Keratinocyte (primary cell): ENCODE measurements around the gene POLK. TPM values are rescaled to one million over a fixed set of nuclear protein-coding genes. Genes with fewer than 3 reads are reported as not detected.
A peak's percentile ranks its signal among the peaks of the same experiment; 100 is the strongest.

Experiments
- DNase-seq: peaks from one replicate; pipeline ENCODE4 v3.0.0-alpha.2; 2011; ENCODE audit warnings: low read depth, missing footprints, low spot score
- FAIRE-seq: peaks from 2 replicates; lab custom pipeline; 2011; peaks lifted over from hg19 to GRCh38; lab: Jason Lieb, UNC
- H2AFZ ChIP-seq: 2 replicates; pipeline ENCODE4 v1.6.0; 2012; ENCODE audit warnings: low read length, control low read depth, inconsistent platforms; ENCODE audit not compliant: control insufficient read depth
- H3K27ac ChIP-seq: 2 replicates; pipeline ENCODE4 v1.5.1; 2011; ENCODE audit warnings: low read length; ENCODE audit not compliant: control insufficient read depth, insufficient read depth
- H3K27me3 ChIP-seq: 3 replicates; pipeline ENCODE4 v1.6.0; 2011; ENCODE audit warnings: low read length; ENCODE audit not compliant: control insufficient read depth, insufficient read depth; ENCODE audit errors: extremely low read depth
- H3K36me3 ChIP-seq, 2 experiments: 2 replicates in 1 of 2; 3 replicates in 1 of 2; pipeline ENCODE4 v1.5.1; 2011; ENCODE audit warnings: low read length in 2 of 2, mild to moderate bottlenecking in 1 of 2; ENCODE audit not compliant: control insufficient read depth in 2 of 2, insufficient read depth in 2 of 2; ENCODE audit errors: extremely low read depth in 1 of 2
- H3K4me1 ChIP-seq: 3 replicates; pipeline ENCODE4 v1.5.1; 2011; ENCODE audit warnings: low read length; ENCODE audit not compliant: control insufficient read depth, insufficient read depth; ENCODE audit errors: extremely low read depth
- H3K4me2 ChIP-seq: 3 replicates; pipeline ENCODE4 v1.6.0; 2011; ENCODE audit warnings: low read depth, low read length; ENCODE audit not compliant: control insufficient read depth, insufficient read depth; ENCODE audit errors: extremely low read depth
- H3K4me3 ChIP-seq, 3 experiments: fragments of 200-600 bp in 1 of 3; sonication (generic) in 1 of 3; 2 replicates in 2 of 3; 3 replicates in 1 of 3; pipeline ENCODE4 v1.5.1; 2011 to 2016; ENCODE audit warnings: low read length in 3 of 3, mild to moderate bottlenecking in 3 of 3, control low read depth in 2 of 3, inconsistent platforms in 1 of 3, low read depth in 1 of 3, mixed read lengths in 1 of 3, mixed run types in 1 of 3, moderate library complexity in 1 of 3; ENCODE audit not compliant: control insufficient read depth in 2 of 3, insufficient read depth in 2 of 3; ENCODE audit errors: extremely low read depth in 1 of 3
- H3K79me2 ChIP-seq: 2 replicates; pipeline ENCODE4 v1.6.0; 2012; ENCODE audit warnings: low read length; ENCODE audit not compliant: control insufficient read depth, insufficient read depth
- H3K9ac ChIP-seq: 3 replicates; pipeline ENCODE4 v1.6.0; 2011; ENCODE audit warnings: low read length; ENCODE audit not compliant: control insufficient read depth, insufficient read depth; ENCODE audit errors: extremely low read depth
- H3K9me1 ChIP-seq: 3 replicates; pipeline ENCODE4 v1.6.0; 2011; ENCODE audit warnings: low read length; ENCODE audit not compliant: control insufficient read depth, insufficient read depth; ENCODE audit errors: extremely low read depth
- H3K9me3 ChIP-seq: 2 replicates; pipeline ENCODE4 v1.5.1; 2012; ENCODE audit warnings: low read depth, low read length; ENCODE audit not compliant: control insufficient read depth
- H4K20me1 ChIP-seq: 3 replicates; pipeline ENCODE4 v1.6.0; 2011; ENCODE audit warnings: low read length; ENCODE audit not compliant: control insufficient read depth, insufficient read depth; ENCODE audit errors: extremely low read depth
- EZH2 ChIP-seq: IDR thresholded peaks from one replicate; pipeline ENCODE4 v1.6.1; 2012; ENCODE audit warnings: inconsistent platforms, mild to moderate bottlenecking, low read length, moderate library complexity
- dilution Hi-C: fragments of 300-500 bp; cut with MboI; formaldehyde crosslinking; loops from one replicate; pipeline ENCODE4 v1.7.0; 2020; ENCODE audit warnings: low sequenced_read_pairs; ENCODE audit not compliant: extremely low pct_ligation_motif_present
- polyA plus RNA-seq, 5 experiments: library from polyadenylated mRNA; depleted of rRNA in 3 of 5; stranded (reverse) in 3 of 5; stranded (forward) in 1 of 5; unstranded in 1 of 5; fragments of >200 nt; gene quantifications; 1 replicate in 1 of 5; 2 replicates in 3 of 5; 3 replicates in 1 of 5; pipeline versions ENCODE4 v1.2.1 to v1.2.3, GENCODE V29; 2011 to 2012; ENCODE audit warnings: missing spikeins in 2 of 5, low read depth in 1 of 5, low replicate concordance in 1 of 5
- TF ChIP-seq, protein P1 (sequence below), 3 experiments: IDR thresholded peaks in 1 of 3; conservative IDR thresholded peaks in 1 of 3; optimal IDR thresholded peaks in 1 of 3; 2 replicates in 2 of 3; 3 replicates in 1 of 3; pipeline versions ENCODE3 to v1.5.1; 2011; ENCODE audit warnings: low read length in 3 of 3, mild to moderate bottlenecking in 3 of 3, moderate library complexity in 2 of 3, control low read depth in 1 of 3, inconsistent platforms in 1 of 3; ENCODE audit not compliant: insufficient read depth in 2 of 3; ENCODE audit errors: extremely low read depth in 1 of 3

The POLK gene
- polyA plus RNA-seq, 1 donor (not counting 4 experiments of a cell fraction or from before 2014, with no cell fraction given), result 25.8 TPM

DNA sequence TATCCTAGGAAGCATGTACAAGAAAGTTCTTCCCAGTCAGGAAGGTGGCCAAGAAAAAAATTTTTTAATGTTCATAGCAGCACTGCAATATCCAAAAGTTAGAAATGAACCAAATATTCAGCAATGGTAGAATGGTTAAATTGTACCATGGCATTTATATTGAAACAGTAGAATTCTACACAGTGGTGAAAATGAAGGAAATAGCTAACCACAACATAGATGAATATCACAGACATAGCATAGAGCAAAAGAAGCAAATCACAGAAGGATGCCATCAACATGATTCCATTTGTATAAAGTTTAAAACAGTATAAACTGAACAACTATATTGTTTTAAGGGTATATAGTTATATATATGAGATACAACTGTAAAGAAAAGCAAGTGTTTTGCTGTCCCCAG, 88.8 kb downstream of the POLK start:
- Histone ChIP-seq H3K27ac (no peak overlapping the region), H3K36me3 (no peaks in the 10 kb centered on the region), H3K4me3 (no peak overlapping the region), H4K20me1 (no peaks in the 10 kb centered on the region), H3K4me1 (peaks cover 34% of the 10 kb centered on the region), H3K4me2 (no peak overlapping the region), H3K9me1 (no peaks in the 10 kb centered on the region), H3K9me3 (no peaks in the 10 kb centered on the region), H3K27me3 (no peaks in the 10 kb centered on the region), H3K79me2 (no peaks in the 10 kb centered on the region), H2AFZ (no peak overlapping the region), H3K9ac (no peak overlapping the region)
- dilution Hi-C loops, result no loop called here
- DNase-seq, result no peak
- TF ChIP-seq EZH2, result no peak
- TF ChIP-seq, protein P1, sequence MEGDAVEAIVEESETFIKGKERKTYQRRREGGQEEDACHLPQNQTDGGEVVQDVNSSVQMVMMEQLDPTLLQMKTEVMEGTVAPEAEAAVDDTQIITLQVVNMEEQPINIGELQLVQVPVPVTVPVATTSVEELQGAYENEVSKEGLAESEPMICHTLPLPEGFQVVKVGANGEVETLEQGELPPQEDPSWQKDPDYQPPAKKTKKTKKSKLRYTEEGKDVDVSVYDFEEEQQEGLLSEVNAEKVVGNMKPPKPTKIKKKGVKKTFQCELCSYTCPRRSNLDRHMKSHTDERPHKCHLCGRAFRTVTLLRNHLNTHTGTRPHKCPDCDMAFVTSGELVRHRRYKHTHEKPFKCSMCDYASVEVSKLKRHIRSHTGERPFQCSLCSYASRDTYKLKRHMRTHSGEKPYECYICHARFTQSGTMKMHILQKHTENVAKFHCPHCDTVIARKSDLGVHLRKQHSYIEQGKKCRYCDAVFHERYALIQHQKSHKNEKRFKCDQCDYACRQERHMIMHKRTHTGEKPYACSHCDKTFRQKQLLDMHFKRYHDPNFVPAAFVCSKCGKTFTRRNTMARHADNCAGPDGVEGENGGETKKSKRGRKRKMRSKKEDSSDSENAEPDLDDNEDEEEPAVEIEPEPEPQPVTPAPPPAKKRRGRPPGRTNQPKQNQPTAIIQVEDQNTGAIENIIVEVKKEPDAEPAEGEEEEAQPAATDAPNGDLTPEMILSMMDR (optimal IDR thresholded peaks at IDR 0.05 in 1 of 3, IDR thresholded peaks at IDR 0.05 in 1 of 3, conservative IDR thresholded peaks at IDR 0.05 in 1 of 3; ENCODE audit: extremely low read depth in 1 of 3, insufficient read depth in 2 of 3, low read length in 3 of 3), result no peak
- no peak for FAIRE-seq

DNA sequence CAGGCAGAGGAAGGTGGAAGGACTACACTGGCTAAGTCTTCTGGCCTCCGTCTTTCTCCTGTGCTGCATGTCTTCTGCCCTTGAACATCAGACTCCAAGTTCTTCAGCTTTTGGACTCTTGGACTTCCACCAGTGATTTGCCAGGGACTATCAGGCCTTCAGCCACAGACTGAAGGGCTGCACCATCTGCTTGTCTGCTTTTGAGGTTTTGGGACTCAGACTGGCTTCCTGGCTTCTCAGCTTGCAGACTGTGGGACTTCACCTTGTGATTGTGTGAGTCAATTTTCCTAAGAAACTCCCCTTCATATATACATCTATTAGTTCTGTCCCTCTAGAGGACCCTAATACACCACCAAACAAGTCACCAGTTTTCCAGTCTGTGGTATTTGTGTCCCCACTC, 89.9 kb downstream of the POLK start:
- Histone ChIP-seq H3K27ac (peak overlapping the region; percentile 42), H3K79me2 (no peaks in the 10 kb centered on the region), H3K9ac (no peak overlapping the region), H3K4me3 (no peak overlapping the region), H3K4me2 (no peak overlapping the region), H3K9me3 (no peaks in the 10 kb centered on the region), H4K20me1 (no peaks in the 10 kb centered on the region), H3K36me3 (no peaks in the 10 kb centered on the region), H3K4me1 (peaks cover 36% of the 10 kb centered on the region), H2AFZ (no peak overlapping the region), H3K27me3 (no peaks in the 10 kb centered on the region), H3K9me1 (no peaks in the 10 kb centered on the region)
- dilution Hi-C loops, result no loop called here
- no peak for FAIRE-seq
- DNase-seq, result no peak
- no peak for TF ChIP-seq EZH2
- TF ChIP-seq, protein P1 (optimal IDR thresholded peaks at IDR 0.05 in 1 of 3, IDR thresholded peaks at IDR 0.05 in 1 of 3, conservative IDR thresholded peaks at IDR 0.05 in 1 of 3; ENCODE audit: extremely low read depth in 1 of 3, insufficient read depth in 2 of 3, low read length in 3 of 3), result no peak
